SK-N-SH (cell line): ENCODE results near the gene AKIP1.

Source experiments
- CTCF ChIP-seq: fragments of 200-600 bp; sonication (generic); IDR thresholded peaks from 2 replicates; pipeline ENCODE4 v1.6.1; 2017; ENCODE audit warnings: antibody characterized with exemption, mild to moderate bottlenecking, moderate library complexity
- ELF1 ChIP-seq: IDR thresholded peaks from 2 replicates; pipeline ENCODE4 v1.4.0; 2012
- EP300 ChIP-seq, 2 experiments: IDR thresholded peaks; 2 replicates each; pipeline versions ENCODE4 v1.4.0 to v1.6.1; 2012; ENCODE audit warnings: borderline replicate concordance in 1 of 2, low read depth in 1 of 2, low read length in 1 of 2
- GATA2 ChIP-seq: sonication (generic); formaldehyde crosslinking; IDR thresholded peaks from 2 replicates; pipeline ENCODE4 v1.5.0; 2020; ENCODE audit warnings: mild to moderate bottlenecking, missing genetic modification reagents
- NFIC ChIP-seq: IDR thresholded peaks from 2 replicates; pipeline ENCODE4 v1.4.0; 2012; ENCODE audit warnings: borderline replicate concordance
- POLR2AphosphoS5 ChIP-seq: IDR thresholded peaks from 2 replicates; pipeline ENCODE4 v1.6.1; 2012; ENCODE audit warnings: low read depth, low read length
- RAD21 ChIP-seq: IDR thresholded peaks from 2 replicates; pipeline ENCODE4 v1.6.1; 2012; ENCODE audit warnings: mild to moderate bottlenecking, low read length
- SIN3A ChIP-seq: IDR thresholded peaks from 2 replicates; pipeline ENCODE4 v1.6.1; 2012; ENCODE audit warnings: low read depth, mild to moderate bottlenecking, low read length, moderate library complexity, borderline replicate concordance
- TEAD4 ChIP-seq: IDR thresholded peaks from 2 replicates; pipeline ENCODE4 v1.4.0; 2012; ENCODE audit warnings: mild to moderate bottlenecking, borderline replicate concordance; ENCODE audit not compliant: insufficient read depth
- USF2 ChIP-seq: fragments of 150-350 bp; IDR thresholded peaks from 2 replicates; pipeline ENCODE4 v1.6.1; 2017; ENCODE audit warnings: antibody characterized with exemption, low read length, low read depth, borderline replicate concordance
- YY1 ChIP-seq: IDR thresholded peaks from 2 replicates; pipeline ENCODE4 v1.4.0; 2012; ENCODE audit warnings: low read depth, mild to moderate bottlenecking

GRCh38 chr11:8926236-8926635 lies 15.2 kb downstream of the AKIP1 start:
- no peak for TF ChIP-seq POLR2AphosphoS5
- no peak for TF ChIP-seq EP300 (IDR thresholded peaks at IDR 0.05; ENCODE audit: borderline replicate concordance in 1 of 2, low read depth in 1 of 2, low read length in 1 of 2)
- no peak for TF ChIP-seq GATA2
- TF ChIP-seq YY1, result no peak
- TF ChIP-seq CTCF, result no peak
- TF ChIP-seq USF2, result no peak
- no peak for TF ChIP-seq ELF1
- TF ChIP-seq TEAD4, result no peak
- no peak for TF ChIP-seq RAD21
- no peak for TF ChIP-seq SIN3A
- no peak for TF ChIP-seq NFIC
